Endodermal cell (in vitro differentiated cells): ENCODE results near the gene OR56B1. TPM values are rescaled to one million over a fixed set of nuclear protein-coding genes. Genes with fewer than 3 reads are reported as not detected.

Source experiments
- DNase-seq: peaks from one replicate; pipeline ENCODE4 v3.0.0-alpha.2; 2017
- H3K27ac ChIP-seq: 2 replicates; pipeline ENCODE4 v1.5.1; 2013; ENCODE audit warnings: mild to moderate bottlenecking, low read depth, low read length, moderate library complexity
- H3K27me3 ChIP-seq: 2 replicates; pipeline ENCODE4 v1.6.1; 2013; ENCODE audit warnings: mild to moderate bottlenecking, low read length, moderate library complexity; ENCODE audit not compliant: insufficient read depth, control insufficient read depth, poor library complexity, severe bottlenecking
- H3K36me3 ChIP-seq: 2 replicates; pipeline ENCODE4 v1.7.0; 2013; ENCODE audit warnings: mild to moderate bottlenecking, low read length, moderate library complexity; ENCODE audit not compliant: control insufficient read depth, insufficient read depth
- H3K4me1 ChIP-seq: one replicate; pipeline ENCODE4 v1.7.0; 2013; ENCODE audit warnings: low read length; ENCODE audit not compliant: control insufficient read depth, insufficient read depth
- H3K4me3 ChIP-seq: 2 replicates; pipeline ENCODE4 v1.5.1; 2013; ENCODE audit warnings: mild to moderate bottlenecking, low read length, moderate library complexity
- H3K9ac ChIP-seq: 2 replicates; pipeline ENCODE4 v1.6.1; 2013; ENCODE audit warnings: mild to moderate bottlenecking, low read length, moderate library complexity; ENCODE audit not compliant: poor library complexity, severe bottlenecking; ENCODE audit errors: extremely low read depth
- H3K9me3 ChIP-seq: 2 replicates; pipeline ENCODE4 v1.6.1; 2013; ENCODE audit warnings: mild to moderate bottlenecking, low read length, moderate library complexity; ENCODE audit not compliant: control insufficient read depth
- H3K27ac Mint-ChIP-seq: 2 replicates; pipeline ENCODE4 v1.8.0; 2020; ENCODE audit warnings: mixed read lengths
- H3K27me3 Mint-ChIP-seq: 2 replicates; pipeline ENCODE4 v1.8.0; 2021; ENCODE audit warnings: mild to moderate bottlenecking, mixed read lengths; ENCODE audit not compliant: insufficient read depth
- H3K36me3 Mint-ChIP-seq: 2 replicates; pipeline ENCODE4 v1.8.0; 2020; ENCODE audit warnings: low read depth, mixed read lengths
- H3K4me1 Mint-ChIP-seq: 2 replicates; pipeline ENCODE4 v1.8.0; 2020; ENCODE audit warnings: mixed read lengths
- H3K4me3 Mint-ChIP-seq: 2 replicates; pipeline ENCODE4 v1.8.0; 2020; ENCODE audit warnings: mild to moderate bottlenecking, moderate library complexity, mixed read lengths
- H3K9me3 Mint-ChIP-seq: 2 replicates; pipeline ENCODE4 v1.8.0; 2020; ENCODE audit warnings: mild to moderate bottlenecking, mixed read lengths
- CTCF ChIP-seq: fragments of 200-600 bp; sonication (generic); conservative IDR thresholded peaks from 2 replicates; pipeline ENCODE4 v1.5.0; 2021; ENCODE audit warnings: antibody characterized with exemption, mild to moderate bottlenecking
- WGBS, 2 experiments: methylation state at CpG; one replicate each; pipeline versions ENCODE4 v1.1.5 to v1.1.7; 2013; ENCODE audit warnings: missing lambda C conversion rate in 2 of 2, mixed read lengths in 1 of 2; ENCODE audit not compliant: insufficient coverage in 1 of 2, insufficient read length in 1 of 2; 5-methylcytosine and 5-hydroxymethylcytosine counted together
- total RNA-seq, 2 donors: library from RNA; stranded (reverse); fragmentation: NEBNext Ultra II Directional in 1 of 2; extraction: Animal tissue kit (Norgen Biotek cat#: 25700) in 1 of 2; gene quantifications; 2 replicates in 1 of 2; 3 replicates in 1 of 2; pipeline ENCODE4 v1.2.1, GENCODE V29; 2021

The OR56B1 gene
- total RNA-seq, 2 donors from 2014 or later, result not detected

- H3K27ac Mint-ChIP-seq, result no peak overlapping the region
- no peak for DNase-seq
- H3K27me3 Mint-ChIP-seq, result no peaks in the 10 kb centered on the region
- Histone ChIP-seq H3K4me3 (no peak overlapping the region), H3K9me3 (no peaks in the 10 kb centered on the region), H3K27me3 (no peaks in the 10 kb centered on the region), H3K9ac (no peak overlapping the region), H3K36me3 (no peaks in the 10 kb centered on the region), H3K27ac (no peak overlapping the region), H3K4me1 (no peaks in the 10 kb centered on the region)
- TF ChIP-seq CTCF, result no peak
- H3K9me3 Mint-ChIP-seq, result no peaks in the 10 kb centered on the region
- no peaks in the 10 kb centered on the region for H3K36me3 Mint-ChIP-seq
- H3K4me1 Mint-ChIP-seq, result no peaks in the 10 kb centered on the region
- no peak overlapping the region for H3K4me3 Mint-ChIP-seq
- 91% methylated on average over 1 of the region's 3 CpGs; no CpG with 5 or more reads in 1 of the 2 experiments for WGBS, 2 experiments
Measured at GRCh38 chr11:5746614-5747013, 10.4 kb downstream of the OR56B1 start.

GRCh38 chr11:5749836-5750235 lies 13.6 kb downstream of the OR56B1 start:
- Histone ChIP-seq H3K9me3 (no peaks in the 10 kb centered on the region), H3K4me1 (no peaks in the 10 kb centered on the region), H3K27ac (no peak overlapping the region), H3K36me3 (no peaks in the 10 kb centered on the region), H3K4me3 (no peak overlapping the region), H3K27me3 (no peaks in the 10 kb centered on the region), H3K9ac (no peak overlapping the region)
- Mint-ChIP-seq H3K9me3 (no peaks in the 10 kb centered on the region), H3K36me3 (no peaks in the 10 kb centered on the region), H3K27ac (no peak overlapping the region), H3K4me1 (no peaks in the 10 kb centered on the region), H3K27me3 (no peaks in the 10 kb centered on the region), H3K4me3 (no peak overlapping the region)
- TF ChIP-seq CTCF, result no peak
- 100% methylated on average over 2 of the region's 3 CpGs; no CpG with 5 or more reads in 1 of the 2 experiments for WGBS, 2 experiments
- no peak for DNase-seq

GRCh38 chr11:5753943-5754342 lies 17.7 kb downstream of the OR56B1 start, which contains the start of gene OR52N4:
OR52N4 (plus strand) TSS chr11:5754243; CDS start chr11:5754741, 498 bp downstream.
- H3K9ac ChIP-seq, result no peak within 1 kb of the TSS
- no CpG with 5 or more reads among the region's 1 CpG for WGBS, 2 experiments
- H3K27me3 ChIP-seq, result no peaks in the 10 kb centered on the region
- Mint-ChIP-seq H3K9me3 (no peaks in the 10 kb centered on the region), H3K27ac (no peak within 1 kb of the TSS), H3K4me3 (no peak within 1 kb of the TSS), H3K36me3 (no peaks in the 10 kb centered on the region), H3K27me3 (no peaks in the 10 kb centered on the region), H3K4me1 (no peaks in the 10 kb centered on the region)
- no peak within 1 kb of the TSS for H3K27ac ChIP-seq
- no peaks in the 10 kb centered on the region for H3K9me3 ChIP-seq
- no peak within 1 kb of the TSS for H3K4me3 ChIP-seq
- TF ChIP-seq CTCF, result no peak
- H3K36me3 ChIP-seq, result no peaks in the 10 kb centered on the region
- DNase-seq, result no peak
- no peaks in the 10 kb centered on the region for H3K4me1 ChIP-seq
